HS-5 (cell line): ENCODE data around the gene A2ML1.
"Not testable (repeated sequence)": the region's sequence is repeated elsewhere in the genome, so short reads cannot be mapped to it uniquely, and the experiment has no call there.

ENCODE experiments used
- DNase-seq: peaks from one replicate; pipeline ENCODE4 v3.0.0-alpha.2; 2012; ENCODE audit warnings: low read depth

The A2ML1 gene

GRCh38 chr12:8907513-8907912, 85.1 kb downstream of the A2ML1 start:
- no peak for DNase-seq

GRCh38 chr12:8909752-8910151, 87.3 kb downstream of the A2ML1 start:
- no peak for DNase-seq

- DNase-seq: no peak
Measured at GRCh38 chr12:8911606-8912268, 89.3 kb downstream of the A2ML1 start.

- DNase-seq: no peak
Measured at GRCh38 chr12:8912914-8913313, 90.5 kb downstream of the A2ML1 start.

- DNase-seq: no peak
Measured at GRCh38 chr12:8913702-8914032, 91.2 kb downstream of the A2ML1 start.

- DNase-seq: peak; percentile 53
Measured at GRCh38 chr12:8914033-8914715, 91.8 kb downstream of the A2ML1 start, which contains the start of gene PHC1. PHC1 (plus strand) TSS chr12:8914509; CDS start chr12:8917678, 3,169 bp downstream.

GRCh38 chr12:8914716-8915526, 92.5 kb downstream of the A2ML1 start:
- peak; percentile 31 for DNase-seq

GRCh38 chr12:8916154-8916553, 93.7 kb downstream of the A2ML1 start:
- DNase-seq: no peak

GRCh38 chr12:8917031-8917430, 94.6 kb downstream of the A2ML1 start:
- no peak for DNase-seq

GRCh38 chr12:8917751-8918150, 95.3 kb downstream of the A2ML1 start:
- DNase-seq: no peak

GRCh38 chr12:8919643-8920042, 97.2 kb downstream of the A2ML1 start:
- not testable (repeated sequence) for DNase-seq

- DNase-seq: no peak
Measured at GRCh38 chr12:8922544-8922943, 100.1 kb downstream of the A2ML1 start.
